HuH-7 (cell line): ENCODE data around the gene PAK1IP1.
"Not testable (repeated sequence)": the region's sequence is repeated elsewhere in the genome, so short reads cannot be mapped to it uniquely, and the experiment has no call there.

Experiments
- DNase-seq: peaks from one replicate; pipeline ENCODE4 v3.0.0; 2011; ENCODE audit warnings: low spot score

Gene PAK1IP1

GRCh38 chr6:10692965-10693538 lies 1.7 kb upstream of the PAK1IP1 start:
- no peak for DNase-seq

- DNase-seq = no peak
Observed at GRCh38 chr6:10695086-10695657, 400 bp downstream of the PAK1IP1 start.

- DNase-seq = no peak
Observed at GRCh38 chr6:10696655-10697054, 1.9 kb downstream of the PAK1IP1 start.

DNA sequence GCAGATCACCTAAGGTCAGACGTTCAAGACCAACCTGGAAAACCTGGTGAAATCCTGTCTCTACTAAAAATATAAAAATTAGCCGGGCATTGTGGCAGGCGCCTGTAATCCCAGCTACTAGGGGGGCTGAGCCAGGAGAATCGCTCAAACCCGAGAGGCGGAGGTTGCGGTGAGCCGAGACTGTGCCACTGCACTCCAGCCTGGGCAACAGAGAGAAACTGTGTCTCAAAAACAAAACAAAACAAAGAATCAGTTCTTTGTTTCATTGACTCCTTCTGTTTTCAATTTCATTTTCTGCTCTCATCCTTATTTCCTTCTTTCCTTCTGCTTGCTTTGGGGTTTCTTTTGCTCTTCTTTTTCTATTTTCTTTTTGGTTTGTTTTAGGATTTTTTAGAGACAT lies 19.2 kb downstream of the PAK1IP1 start:
- no peak for DNase-seq

- no peak for DNase-seq
Observed at GRCh38 chr6:10719296-10719963, 24.7 kb downstream of the PAK1IP1 start.

GRCh38 chr6:10719964-10720264 lies 25.1 kb downstream of the PAK1IP1 start:
- no peak for DNase-seq

DNA sequence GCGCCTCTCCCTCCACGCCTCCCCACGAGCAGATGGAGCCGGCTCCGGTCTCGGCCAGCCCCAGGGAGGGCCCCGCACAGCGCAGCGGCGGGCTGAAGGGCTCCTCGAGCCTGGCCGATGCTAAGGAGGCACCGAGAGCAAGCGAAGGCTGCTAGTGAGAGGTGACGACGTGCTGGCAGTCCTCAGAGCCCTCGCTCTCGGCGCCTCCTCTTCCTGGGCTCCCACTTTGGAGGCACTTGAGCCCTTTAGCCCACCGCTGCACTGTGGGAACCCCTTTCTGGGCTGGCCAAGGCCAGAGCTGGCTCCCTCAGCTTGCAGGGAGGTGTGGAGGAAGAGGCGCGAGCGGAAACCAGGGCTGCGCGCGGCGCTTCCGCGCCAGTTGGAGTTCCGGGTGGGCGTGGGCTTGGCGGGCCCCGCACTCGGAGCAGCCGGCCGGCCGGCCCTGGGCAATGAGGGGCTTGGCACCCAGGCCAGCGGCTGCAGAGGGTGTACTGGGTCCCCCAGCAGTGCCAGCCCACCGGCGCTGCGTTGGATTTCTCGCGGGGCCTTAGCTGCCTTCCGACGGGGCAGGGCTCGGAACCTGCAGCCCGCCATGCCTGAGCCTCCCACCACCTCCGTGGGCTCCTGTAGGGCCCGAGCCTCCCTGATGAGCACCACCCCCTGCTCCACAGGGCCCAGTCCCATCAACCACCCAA lies 25.6 kb downstream of the PAK1IP1 start:
- no peak for DNase-seq

GRCh38 chr6:10720960-10721849 lies 26.4 kb downstream of the PAK1IP1 start:
- DNase-seq = not testable (repeated sequence)

DNA sequence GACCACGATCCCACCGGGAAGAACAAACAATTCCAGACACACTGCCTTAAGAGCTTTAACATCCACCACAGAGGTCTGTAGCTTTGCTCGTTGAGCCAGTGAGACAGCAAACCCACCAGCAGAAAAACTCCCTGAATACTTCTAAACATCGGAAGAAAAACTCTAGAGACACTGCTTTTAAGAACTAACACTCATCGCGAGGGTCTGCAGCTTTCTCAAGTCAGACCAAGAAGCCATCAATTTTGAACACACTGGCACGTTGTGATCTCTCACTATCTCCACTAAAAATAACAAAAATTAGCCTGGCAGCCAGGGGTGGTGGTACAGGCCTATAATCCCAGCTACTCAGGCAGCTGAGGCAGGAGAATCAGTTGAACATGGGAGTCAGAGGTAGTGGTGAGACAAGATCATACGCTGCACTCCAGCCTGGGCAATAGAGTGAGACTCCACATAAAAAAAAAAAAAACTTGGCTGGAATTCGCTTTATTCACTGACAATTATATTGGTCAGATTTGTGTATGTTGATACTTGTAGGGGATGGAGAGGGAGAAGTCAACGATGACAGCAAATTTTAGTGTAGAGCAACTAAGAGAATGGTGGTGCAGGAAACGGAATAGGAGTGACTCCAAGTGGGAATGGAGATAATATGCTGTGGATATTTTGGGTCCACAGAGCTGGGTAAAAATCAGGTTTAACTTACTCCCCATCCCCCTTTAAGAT lies 27.2 kb downstream of the PAK1IP1 start:
- no peak for DNase-seq

DNA sequence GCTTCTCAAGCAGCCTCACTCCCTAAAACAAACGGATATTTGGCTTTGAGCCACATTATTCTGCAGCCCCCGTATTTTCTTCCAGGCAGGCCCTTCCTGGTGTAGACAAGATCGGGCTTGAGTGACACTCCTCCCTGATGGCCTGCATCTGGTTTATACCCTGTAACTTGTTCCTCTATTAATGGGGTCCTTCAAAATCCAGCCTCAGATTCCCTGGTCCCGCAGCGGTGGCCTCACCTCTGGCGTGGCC lies 27.7 kb downstream of the PAK1IP1 start:
- no peak for DNase-seq

- peak; percentile 79 for DNase-seq
Observed at GRCh38 chr6:10722820-10723566, 28.2 kb downstream of the PAK1IP1 start, which contains the start of gene TMEM14C. Gene TMEM14C (plus strand): TSS chr6:10723070. CDS start chr6:10724614, 1,544 bp downstream.

DNA sequence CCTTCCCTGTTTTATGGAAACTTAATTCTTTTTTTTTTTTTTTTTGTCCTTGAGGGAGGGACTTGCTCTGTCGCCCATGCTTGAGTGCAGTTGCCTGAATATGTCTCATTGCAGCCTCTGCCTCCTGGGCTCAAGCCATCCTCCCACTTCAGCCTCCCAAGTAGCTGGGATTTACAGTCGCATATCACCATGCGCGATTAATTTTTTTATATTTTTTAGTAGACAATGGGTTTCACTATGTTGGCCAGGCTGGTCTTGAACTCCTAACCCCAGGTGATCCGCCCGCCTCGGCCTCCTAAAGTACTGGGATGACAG lies 28.8 kb downstream of the PAK1IP1 start:
- no peak for DNase-seq

- DNase-seq = no peak
Observed at GRCh38 chr6:10725044-10725443, 30.3 kb downstream of the PAK1IP1 start.

DNA sequence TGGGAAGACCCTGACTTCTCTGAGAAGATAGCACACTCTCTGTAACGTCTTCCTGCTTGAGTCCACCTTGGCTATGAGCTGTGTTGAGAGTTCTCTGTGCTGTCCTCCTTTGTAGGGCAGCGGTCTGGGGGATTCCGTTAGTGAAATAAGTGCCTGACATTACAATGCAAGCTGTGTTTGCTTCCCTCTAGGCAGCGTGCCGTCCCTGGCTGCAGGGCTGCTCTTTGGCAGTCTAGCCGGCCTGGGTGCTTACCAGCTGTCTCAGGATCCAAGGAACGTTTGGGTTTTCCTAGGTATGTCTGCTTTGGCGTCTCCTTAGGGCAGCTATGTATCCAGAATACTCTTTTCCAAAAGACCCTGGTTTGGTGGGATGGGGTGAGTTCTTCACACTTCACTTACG lies 30.9 kb downstream of the PAK1IP1 start:
- DNase-seq = no peak

GRCh38 chr6:10730254-10730653 lies 35.5 kb downstream of the PAK1IP1 start:
- DNase-seq = no peak

DNA sequence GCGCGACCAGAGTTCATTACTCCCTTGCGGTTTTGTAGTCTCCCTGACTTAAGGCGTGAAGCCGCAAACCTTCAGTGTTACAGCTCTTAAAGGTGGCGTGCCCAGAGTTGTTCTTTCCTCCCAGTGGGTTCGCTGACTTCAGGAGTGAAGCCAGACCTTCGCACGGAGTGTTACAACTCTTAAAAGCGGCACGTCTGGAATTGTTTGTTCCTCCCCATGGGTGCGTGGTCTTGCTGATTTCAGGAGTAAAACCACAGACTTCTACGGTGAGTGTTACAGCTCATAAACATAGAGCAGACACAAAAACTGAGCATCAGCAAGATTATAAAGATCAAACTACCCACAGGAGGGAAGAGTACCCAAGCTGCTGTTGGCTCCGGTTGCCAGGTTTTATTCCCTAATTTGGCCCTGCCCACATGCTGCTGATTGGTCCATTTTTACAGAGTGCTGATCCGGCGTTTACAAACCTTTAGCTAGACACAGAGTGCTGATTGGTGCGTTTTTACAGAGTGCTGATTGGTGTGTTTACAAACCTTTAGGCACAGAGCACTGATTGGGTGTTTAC lies 38.5 kb downstream of the PAK1IP1 start:
- DNase-seq = no peak

GRCh38 chr6:10733863-10734262 lies 39.1 kb downstream of the PAK1IP1 start:
- DNase-seq = no peak

DNA sequence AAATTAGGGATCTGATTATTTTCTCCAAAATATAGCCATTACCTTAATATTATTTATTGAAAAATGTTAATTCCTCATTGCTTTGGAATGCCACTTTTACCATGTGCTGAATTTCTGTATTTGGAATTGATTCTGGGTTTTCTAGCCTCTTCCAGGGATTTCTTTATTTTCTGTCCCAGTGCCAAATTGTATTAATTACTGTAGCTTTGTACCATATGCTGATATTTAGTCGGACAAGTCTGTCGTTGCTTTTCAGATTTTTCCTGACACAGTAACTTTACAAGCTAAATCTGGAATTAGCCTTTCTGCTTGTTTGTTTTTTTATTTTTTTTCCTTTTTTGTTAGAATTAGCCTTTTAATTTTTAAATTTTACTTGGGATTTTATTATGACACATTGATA lies 42.0 kb downstream of the PAK1IP1 start:
- no peak for DNase-seq

GRCh38 chr6:10740061-10740460 lies 45.3 kb downstream of the PAK1IP1 start:
- DNase-seq = no peak

DNA sequence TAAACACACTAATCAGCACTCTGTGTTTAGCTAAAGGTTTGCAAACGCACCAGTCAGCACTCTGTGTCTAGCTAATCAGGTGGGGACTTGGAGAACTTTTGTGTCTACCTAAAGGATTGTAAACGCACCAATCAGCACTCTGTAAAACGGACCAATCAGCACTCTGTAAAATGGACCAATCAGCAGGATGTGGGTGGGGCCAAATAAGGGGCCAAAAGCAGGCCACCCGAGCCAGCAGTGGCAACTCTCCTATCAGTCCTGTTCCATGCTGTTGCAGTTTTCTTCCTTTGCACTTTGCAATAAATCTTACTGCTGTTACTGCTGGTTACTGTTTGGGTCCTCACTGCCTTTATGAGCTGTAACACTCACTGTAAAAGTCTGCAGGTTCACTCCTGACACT lies 46.9 kb downstream of the PAK1IP1 start:
- not testable (repeated sequence) for DNase-seq

DNA sequence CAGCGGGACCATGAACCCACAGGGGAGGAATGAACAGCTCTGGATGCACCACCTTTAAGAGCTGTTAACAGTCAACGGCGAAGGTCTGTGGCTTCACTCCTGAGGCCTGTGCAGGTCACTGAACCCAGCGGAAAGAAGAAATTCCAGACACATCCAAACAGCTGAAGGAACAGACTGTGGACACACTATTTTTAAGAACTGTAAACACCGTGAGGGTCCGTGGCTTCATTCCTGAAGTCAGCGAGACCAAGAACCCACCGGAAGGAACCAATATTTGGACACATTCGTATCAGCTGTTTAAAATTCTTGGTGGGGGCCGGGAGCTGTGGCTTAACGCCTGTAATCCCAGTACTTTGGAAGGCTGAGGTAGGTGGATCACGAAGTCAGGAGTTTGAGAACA lies 47.5 kb downstream of the PAK1IP1 start:
- no peak for DNase-seq
